Aorta (tissue), 5 donors: ENCODE results near the gene LYAR. TPM values are rescaled to one million over a fixed set of nuclear protein-coding genes. Genes with fewer than 3 reads are reported as not detected.

Experiments used
- ATAC-seq: fragments of 200-7000 bp; cut with Tn5 transposase; one replicate; pipeline ENCODE4 v1.9.1; 2022; ENCODE audit warnings: moderate library complexity; ENCODE audit not compliant: low FRiP score
- DNase-seq, 2 donors: peaks; one replicate each; pipeline ENCODE4 v3.0.0-alpha.2; 2020
- H3K27ac ChIP-seq, 2 donors: one replicate each; pipeline ENCODE4 v1.5.1; 2013; ENCODE audit warnings: low read length in 2 of 2, mild to moderate bottlenecking in 2 of 2, moderate library complexity in 2 of 2, control low read depth in 1 of 2, inconsistent platforms in 1 of 2, low read depth in 1 of 2
- H3K27me3 ChIP-seq, 2 donors: one replicate each; pipeline ENCODE4 v1.6.1; 2013; ENCODE audit warnings: control low read depth in 1 of 2, low read length in 1 of 2, mild to moderate bottlenecking in 1 of 2, moderate library complexity in 1 of 2; ENCODE audit not compliant: insufficient read depth in 2 of 2, control insufficient read depth in 1 of 2
- H3K36me3 ChIP-seq, 2 donors: one replicate each; pipeline ENCODE4 v1.6.1; 2013; ENCODE audit warnings: control low read depth in 1 of 2, low read length in 1 of 2, mild to moderate bottlenecking in 1 of 2; ENCODE audit not compliant: insufficient read depth in 2 of 2, control insufficient read depth in 1 of 2
- H3K4me1 ChIP-seq, 2 donors: one replicate each; pipeline ENCODE4 v1.6.1; 2013; ENCODE audit warnings: low read length in 2 of 2, control low read depth in 1 of 2, mild to moderate bottlenecking in 1 of 2, moderate library complexity in 1 of 2; ENCODE audit not compliant: insufficient read depth in 2 of 2, control insufficient read depth in 1 of 2
- H3K4me3 ChIP-seq, 2 donors: one replicate each; pipeline ENCODE4 v1.5.1; 2013; ENCODE audit warnings: low read length in 2 of 2, control low read depth in 1 of 2, mild to moderate bottlenecking in 1 of 2
- H3K9me3 ChIP-seq: one replicate; pipeline ENCODE4 v1.6.1; 2013; ENCODE audit warnings: mild to moderate bottlenecking, low read length; ENCODE audit not compliant: control insufficient read depth
- WGBS, 2 donors: extraction: QIAGEN DNeasy Blood & Tissue Kit; methylation state at CpG; one replicate each; pipeline ENCODE4 v1.1.7; 2013; 5-methylcytosine and 5-hydroxymethylcytosine counted together
- intact Hi-C, 2 donors: fragments of 100-400 bp; cut with DNase I; formaldehyde crosslinking; loops; one replicate each; pipeline versions ENCODE4 v1.14.2 to v1.15.0; 2022
- polyA plus RNA-seq, 2 donors: library from polyadenylated mRNA; stranded (reverse); fragments of 200-250 nt; gene quantifications; one replicate each; pipeline ENCODE4 v1.2.3, GENCODE V29; 2013
- total RNA-seq, 2 donors: library from RNA; stranded (reverse); fragmentation: NEBNext Ultra II Directional; extraction: Animal tissue kit (Norgen Biotek cat#: 25700); gene quantifications; one replicate each; pipeline ENCODE4 v1.2.1, GENCODE V29; 2021
- donor health status: healthy with polysubstance abuse.
- donor health status: Bipolar disorder and iron deficiency.
- donor health status: DM: no; HTN: no; CAD: no.
- donor health status: DM: no; HTN: no; CAD: no.
- donor health status: DM: yes; HTN: yes; CAD: no.

LYAR gene
- total and polyA plus RNA-seq, 4 donors, result 9.6 to 14.8 (median 12.1) TPM

GRCh38 chr4:4302416-4302815 lies 12.5 kb upstream of the LYAR start:
- 66 to 67% methylated on average over 6 of the region's 6 CpGs for WGBS, 2 donors
- H3K36me3 ChIP-seq, result peaks cover 4 to 11% of the 10 kb centered on the region in 2 donors

GRCh38 chr4:4302001-4302400 lies 12.0 kb upstream of the LYAR start:
- whole genome bisulfite sequencing, 2 donors, result 88 to 89% methylated on average over 5 of the region's 5 CpGs

More at GRCh38 chr4:4302416-4302815, 12.5 kb upstream of the LYAR start:
- intact Hi-C loops, result no loop called here
- DNase-seq, result no peak
- ATAC-seq, result no peak
- Histone ChIP-seq H3K27ac (no peak overlapping the region), H3K9me3 (no peaks in the 10 kb centered on the region), H3K27me3 (no peaks in the 10 kb centered on the region), H3K4me3 (no peak overlapping the region), H3K4me1 (no peaks in the 10 kb centered on the region)

GRCh38 chr4:4299006-4299405 lies 9.1 kb upstream of the LYAR start:
- Histone ChIP-seq H3K27me3 (no peaks in the 10 kb centered on the region), H3K4me3 (no peak overlapping the region), H3K36me3 (peaks cover 4 to 8% of the 10 kb centered on the region in 2 donors), H3K4me1 (no peaks in the 10 kb centered on the region), H3K9me3 (no peaks in the 10 kb centered on the region), H3K27ac (no peak overlapping the region)
- WGBS, 2 donors, result 89 to 91% methylated on average over 3 of the region's 3 CpGs
- no peak for DNase-seq
- intact Hi-C loops, result no loop called here
- no peak for ATAC-seq

More at GRCh38 chr4:4302001-4302400, 12.0 kb upstream of the LYAR start:
- Histone ChIP-seq H3K4me3 (no peak overlapping the region), H3K27me3 (no peaks in the 10 kb centered on the region), H3K27ac (no peak overlapping the region), H3K9me3 (no peaks in the 10 kb centered on the region), H3K36me3 (peaks cover 4 to 11% of the 10 kb centered on the region in 2 donors), H3K4me1 (no peaks in the 10 kb centered on the region)
- intact Hi-C loops, result no loop called here
- DNase-seq (no peak), ATAC-seq (no peak)

DNA sequence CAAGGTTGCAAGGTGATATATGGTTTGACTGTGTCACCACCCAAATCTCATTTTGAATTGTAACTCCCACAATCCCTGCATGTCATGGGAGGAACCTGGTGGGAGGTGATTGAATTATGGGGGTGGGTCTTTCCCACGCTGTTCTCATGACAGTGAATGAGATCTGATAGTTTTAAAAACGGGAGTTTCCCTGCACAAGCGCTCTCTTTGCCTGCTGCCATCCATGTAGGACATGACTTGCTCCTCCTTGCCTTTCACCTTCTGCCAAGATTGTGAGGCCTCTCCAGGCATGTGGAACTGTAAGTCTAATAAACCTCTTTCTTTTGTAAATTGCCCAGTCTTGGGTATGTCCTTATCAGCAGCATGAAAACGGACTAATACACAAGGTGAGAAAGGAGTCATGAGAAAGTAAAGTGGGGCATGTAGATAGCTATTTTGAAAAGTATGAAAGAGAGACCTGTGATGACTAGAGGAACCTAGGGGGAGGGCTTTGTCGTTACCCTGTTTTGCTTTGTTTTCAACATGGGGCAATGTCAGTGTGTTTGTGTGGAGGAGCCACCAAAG lies 6.4 kb upstream of the LYAR start:
- Histone ChIP-seq H3K4me3 (no peak overlapping the region), H3K27me3 (no peaks in the 10 kb centered on the region), H3K9me3 (no peaks in the 10 kb centered on the region), H3K36me3 (peaks cover 0 to 2% of the 10 kb centered on the region in 2 donors), H3K4me1 (no peaks in the 10 kb centered on the region), H3K27ac (no peak overlapping the region)
- ATAC-seq, result no peak
- DNase-seq, result no peak
- intact Hi-C loops, result no loop called here
- WGBS, 2 donors, result 92 to 93% methylated on average over 5 of the region's 5 CpGs

- peaks cover 0 to 6% of the 10 kb centered on the region in 2 donors for H3K4me1 ChIP-seq
- DNase-seq, result no peak
These were observed 3.3 kb upstream of the LYAR start for GRCh38 chr4:4293279-4293678.

DNA sequence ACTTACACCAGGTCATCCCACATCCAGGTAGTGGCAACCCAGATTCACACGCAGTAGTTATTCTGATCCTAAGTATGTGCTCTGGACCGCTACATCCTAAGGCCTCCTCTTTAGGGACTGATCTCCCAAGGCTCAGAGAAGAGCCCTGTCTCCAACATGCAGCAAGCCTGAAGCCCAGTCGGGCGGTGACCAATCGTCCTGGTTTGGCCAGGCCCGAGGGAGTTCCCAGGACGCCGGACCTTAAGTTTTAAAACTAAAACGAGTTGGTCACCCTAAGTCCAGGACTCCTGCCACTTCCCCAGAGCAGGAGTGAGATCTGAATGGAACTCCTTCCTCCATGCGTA lies 385 bp downstream of the LYAR start:
- WGBS, 2 donors, result 0 to 1% methylated on average over 10 of the region's 10 CpGs
- ATAC-seq (peak; percentile 17), DNase-seq (peak in 1 of 2 donors; percentile 76)
- Histone ChIP-seq H3K36me3 (peaks cover 1 to 2% of the 10 kb centered on the region in 2 donors), H3K9me3 (no peaks in the 10 kb centered on the region), H3K27ac (no peak overlapping the region), H3K27me3 (no peaks in the 10 kb centered on the region), H3K4me3 (peak overlapping the region; percentile 58 to 82), H3K4me1 (peaks cover 0 to 6% of the 10 kb centered on the region in 2 donors)
- intact Hi-C loops, result no loop called here

More at GRCh38 chr4:4293279-4293678, 3.3 kb upstream of the LYAR start:
- Histone ChIP-seq H3K4me3 (no peak overlapping the region), H3K9me3 (no peaks in the 10 kb centered on the region), H3K27ac (no peak overlapping the region), H3K36me3 (peaks cover 0 to 2% of the 10 kb centered on the region in 2 donors), H3K27me3 (no peaks in the 10 kb centered on the region)
- ATAC-seq, result no peak
- WGBS, 2 donors, result 95 to 96% methylated on average over 3 of the region's 3 CpGs
- intact Hi-C loops, result no loop called here

DNA sequence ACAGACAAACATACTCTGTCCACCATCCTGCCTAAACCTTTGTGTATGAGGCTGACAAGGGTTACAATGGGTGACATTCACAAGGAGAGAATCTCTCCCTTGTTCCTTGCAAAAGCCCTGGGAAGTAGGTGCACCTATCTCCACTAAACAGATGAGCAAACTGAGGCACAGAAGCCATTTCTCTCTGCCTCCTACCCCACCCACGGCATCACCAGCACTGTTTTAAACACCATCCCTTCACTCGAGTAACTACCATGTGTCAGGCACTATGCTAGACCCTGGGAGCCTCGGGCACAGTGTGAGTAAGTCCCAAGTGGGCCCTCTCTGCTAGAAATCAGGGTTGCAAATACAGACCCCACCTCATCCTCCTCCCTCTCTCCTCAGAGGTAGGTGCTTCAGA lies 899 bp downstream of the LYAR start:
- peaks cover 1 to 2% of the 10 kb centered on the region in 2 donors for H3K36me3 ChIP-seq
- intact Hi-C loops, result no loop called here
- H3K4me1 ChIP-seq, result peaks cover 0 to 6% of the 10 kb centered on the region in 2 donors
- peak overlapping the region in 1 of 2 donors; percentile 82 for H3K4me3 ChIP-seq
- ATAC-seq (no peak), DNase-seq (no peak)
- no peaks in the 10 kb centered on the region for H3K9me3 ChIP-seq
- no peak overlapping the region for H3K27ac ChIP-seq
- no peaks in the 10 kb centered on the region for H3K27me3 ChIP-seq
- WGBS, 2 donors, result 37 to 39% methylated on average over 3 of the region's 3 CpGs

DNA sequence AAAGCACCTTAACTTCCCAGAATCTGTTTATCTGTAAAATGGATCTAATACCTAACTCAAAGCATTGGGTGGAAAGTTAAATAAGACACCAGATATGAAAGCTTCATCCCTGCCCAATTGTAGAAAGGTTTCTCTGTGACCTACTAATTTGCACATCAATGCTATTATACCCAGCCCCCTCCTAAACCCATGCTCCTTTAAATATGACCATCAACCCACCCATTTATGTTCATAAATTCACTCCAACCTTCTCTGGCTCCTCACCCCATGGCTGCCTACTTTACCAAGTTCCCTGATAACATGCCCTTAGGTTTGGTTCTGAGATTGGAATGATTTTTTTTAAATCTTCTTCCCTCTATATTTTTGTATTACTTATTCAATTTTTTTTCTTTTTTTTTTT lies 1.9 kb downstream of the LYAR start:
- peaks cover 0 to 6% of the 10 kb centered on the region in 2 donors for H3K4me1 ChIP-seq
- ATAC-seq (no peak), DNase-seq (no peak)
- H3K4me3 ChIP-seq, result no peak overlapping the region
- H3K9me3 ChIP-seq, result no peaks in the 10 kb centered on the region
- intact Hi-C loops, result no loop called here
- no peak overlapping the region for H3K27ac ChIP-seq
- no peaks in the 10 kb centered on the region for H3K27me3 ChIP-seq
- H3K36me3 ChIP-seq, result peaks cover 1 to 2% of the 10 kb centered on the region in 2 donors

GRCh38 chr4:4284827-4285618 lies 4.9 kb downstream of the LYAR start:
- WGBS, 2 donors, result 78 to 80% methylated on average over 11 of the region's 11 CpGs
- H3K9me3 ChIP-seq, result no peaks in the 10 kb centered on the region
- ATAC-seq (no peak), DNase-seq (no peak)
- H3K4me1 ChIP-seq, result no peaks in the 10 kb centered on the region
- H3K27ac ChIP-seq, result no peak overlapping the region
- H3K27me3 ChIP-seq, result no peaks in the 10 kb centered on the region
- intact Hi-C loops, result no loop called here
- no peak overlapping the region for H3K4me3 ChIP-seq
- peaks cover 0 to 7% of the 10 kb centered on the region in 2 donors for H3K36me3 ChIP-seq
